Measurements from ENCODE around the gene SPTB.

The SPTB gene

DNA sequence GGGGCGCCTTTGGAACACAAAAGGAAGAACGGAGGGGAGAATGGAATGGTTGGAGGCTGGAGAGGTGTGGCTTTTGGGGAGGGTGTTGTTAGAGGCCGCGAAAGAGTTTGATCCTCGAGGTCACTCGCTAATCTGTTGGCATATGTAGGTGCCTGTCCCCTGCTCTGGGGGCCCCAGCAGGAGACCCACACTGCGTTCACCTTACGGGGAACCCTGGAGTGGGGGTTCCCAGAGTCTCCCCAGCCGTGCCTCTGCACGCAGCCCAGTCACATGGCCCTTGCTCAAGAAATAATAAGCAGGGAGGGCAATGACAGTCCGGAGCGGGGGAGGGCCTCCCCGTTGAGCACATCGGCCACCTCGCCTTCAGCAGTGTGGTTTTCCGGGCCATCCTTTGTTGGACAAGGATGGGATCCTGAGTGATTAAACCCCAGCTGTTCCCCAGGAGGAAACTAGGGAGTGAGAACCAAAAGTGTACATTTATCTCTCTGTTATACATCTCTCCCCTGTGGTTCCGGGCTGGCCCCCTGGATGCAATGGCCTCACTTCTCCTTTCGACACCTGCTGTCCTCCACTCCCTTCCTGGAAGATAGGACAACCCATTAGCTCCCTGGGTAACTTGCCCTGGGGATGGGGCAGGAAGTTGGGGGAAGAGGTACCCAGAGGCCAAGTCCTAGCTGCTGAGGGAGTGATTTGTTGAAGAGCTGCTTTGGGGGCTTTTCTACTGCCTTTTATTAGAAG lies 174.2 kb downstream of the SPTB start:
- TF ChIP-seq, protein P1, sequence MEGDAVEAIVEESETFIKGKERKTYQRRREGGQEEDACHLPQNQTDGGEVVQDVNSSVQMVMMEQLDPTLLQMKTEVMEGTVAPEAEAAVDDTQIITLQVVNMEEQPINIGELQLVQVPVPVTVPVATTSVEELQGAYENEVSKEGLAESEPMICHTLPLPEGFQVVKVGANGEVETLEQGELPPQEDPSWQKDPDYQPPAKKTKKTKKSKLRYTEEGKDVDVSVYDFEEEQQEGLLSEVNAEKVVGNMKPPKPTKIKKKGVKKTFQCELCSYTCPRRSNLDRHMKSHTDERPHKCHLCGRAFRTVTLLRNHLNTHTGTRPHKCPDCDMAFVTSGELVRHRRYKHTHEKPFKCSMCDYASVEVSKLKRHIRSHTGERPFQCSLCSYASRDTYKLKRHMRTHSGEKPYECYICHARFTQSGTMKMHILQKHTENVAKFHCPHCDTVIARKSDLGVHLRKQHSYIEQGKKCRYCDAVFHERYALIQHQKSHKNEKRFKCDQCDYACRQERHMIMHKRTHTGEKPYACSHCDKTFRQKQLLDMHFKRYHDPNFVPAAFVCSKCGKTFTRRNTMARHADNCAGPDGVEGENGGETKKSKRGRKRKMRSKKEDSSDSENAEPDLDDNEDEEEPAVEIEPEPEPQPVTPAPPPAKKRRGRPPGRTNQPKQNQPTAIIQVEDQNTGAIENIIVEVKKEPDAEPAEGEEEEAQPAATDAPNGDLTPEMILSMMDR (IDR thresholded peaks at IDR 0.05; ENCODE audit: low read depth, low read length, missing control alignments): no peak
- no peak for DNase-seq (ENCODE audit: low read depth)
- in situ Hi-C loops (cut with HindIII; ENCODE audit: low sequenced_read_pairs): no loop called here
- peak overlapping the region; percentile 74 for H3K4me3 ChIP-seq (ENCODE audit: low read depth, low read length)

DNA sequence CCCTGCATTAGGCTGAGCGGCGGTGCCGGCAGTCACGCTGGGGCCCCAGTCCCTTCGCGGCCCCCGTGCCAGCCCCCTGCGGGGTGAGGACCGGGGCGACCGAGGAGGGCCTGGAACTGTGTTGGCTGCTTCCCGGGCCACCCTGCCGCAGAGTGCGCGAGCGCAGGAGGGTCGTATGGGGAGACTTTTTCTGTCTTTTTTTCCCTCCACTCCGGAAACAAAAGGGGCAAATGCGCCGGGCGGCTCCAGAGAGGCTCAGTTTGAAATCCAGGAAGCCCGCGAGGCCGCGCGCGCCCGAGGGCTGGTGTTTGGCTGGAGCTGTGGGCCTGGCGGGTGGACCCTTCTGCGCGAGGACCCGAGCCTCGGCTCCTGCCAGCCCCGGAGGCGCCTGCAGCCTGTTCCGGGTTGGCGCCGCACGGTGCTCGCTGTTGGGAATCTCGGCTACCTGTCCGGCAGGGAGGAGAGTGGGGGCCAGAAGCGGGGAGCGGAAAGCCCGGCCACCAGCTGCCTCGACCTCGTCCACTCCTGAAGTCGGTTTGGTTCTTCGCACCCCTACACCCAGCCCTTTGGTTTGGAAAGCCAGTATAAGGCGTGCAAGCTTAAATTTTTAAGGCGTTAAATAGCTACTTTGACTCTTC lies 174.8 kb downstream of the SPTB start:
- no peak for DNase-seq (ENCODE audit: low read depth)
- peak overlapping the region; percentile 74 for H3K4me3 ChIP-seq (ENCODE audit: low read depth, low read length)
- in situ Hi-C loops (cut with HindIII; ENCODE audit: low sequenced_read_pairs): no loop called here
- TF ChIP-seq, protein P1 (IDR thresholded peaks at IDR 0.05; ENCODE audit: low read depth, low read length, missing control alignments): no peak

DNA sequence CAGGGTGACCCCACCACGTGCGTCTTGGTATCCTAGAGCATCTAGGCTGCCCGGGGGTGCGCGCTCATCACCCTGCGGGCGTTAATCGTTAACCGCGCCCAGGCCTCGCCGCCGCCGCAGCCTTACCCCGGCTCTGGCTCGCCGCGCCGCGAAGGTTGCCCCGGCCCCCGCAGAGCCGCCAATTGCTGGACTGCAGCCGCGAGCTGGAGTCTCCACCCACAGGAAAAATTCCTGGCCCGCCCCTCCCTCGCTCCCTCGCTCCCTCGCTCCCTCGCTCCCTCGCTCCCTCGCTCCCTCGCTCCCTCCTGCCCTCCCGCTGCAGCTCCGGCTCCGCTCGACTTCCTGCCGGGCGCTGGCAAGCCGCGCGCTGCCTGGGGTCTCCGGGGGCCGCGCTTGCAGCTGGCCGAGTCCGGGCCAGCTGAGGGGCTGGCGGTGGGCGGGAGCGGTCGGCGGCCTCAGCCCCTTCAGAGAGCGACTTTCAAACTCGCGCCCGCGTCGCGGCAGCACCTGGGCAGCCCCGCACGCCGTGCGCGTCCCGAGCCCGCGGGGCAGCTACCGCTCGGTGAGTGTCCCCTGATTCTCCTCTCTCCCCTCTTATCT lies 175.5 kb downstream of the SPTB start, which contains the start of gene PLEKHG3:
Gene PLEKHG3, plus strand, starts transcription at position 282 of the 600 bp plus-strand sequence. CDS start 23,208 bp downstream, outside the sequence.
- no peak for DNase-seq (ENCODE audit: low read depth)
- H3K4me3 ChIP-seq (ENCODE audit: low read depth, low read length): peak within 1 kb of the TSS; percentile 74
- TF ChIP-seq, protein P1 (IDR thresholded peaks at IDR 0.05; ENCODE audit: low read depth, low read length, missing control alignments): no peak
- in situ Hi-C loops (cut with HindIII; ENCODE audit: low sequenced_read_pairs): no loop called here

DNA sequence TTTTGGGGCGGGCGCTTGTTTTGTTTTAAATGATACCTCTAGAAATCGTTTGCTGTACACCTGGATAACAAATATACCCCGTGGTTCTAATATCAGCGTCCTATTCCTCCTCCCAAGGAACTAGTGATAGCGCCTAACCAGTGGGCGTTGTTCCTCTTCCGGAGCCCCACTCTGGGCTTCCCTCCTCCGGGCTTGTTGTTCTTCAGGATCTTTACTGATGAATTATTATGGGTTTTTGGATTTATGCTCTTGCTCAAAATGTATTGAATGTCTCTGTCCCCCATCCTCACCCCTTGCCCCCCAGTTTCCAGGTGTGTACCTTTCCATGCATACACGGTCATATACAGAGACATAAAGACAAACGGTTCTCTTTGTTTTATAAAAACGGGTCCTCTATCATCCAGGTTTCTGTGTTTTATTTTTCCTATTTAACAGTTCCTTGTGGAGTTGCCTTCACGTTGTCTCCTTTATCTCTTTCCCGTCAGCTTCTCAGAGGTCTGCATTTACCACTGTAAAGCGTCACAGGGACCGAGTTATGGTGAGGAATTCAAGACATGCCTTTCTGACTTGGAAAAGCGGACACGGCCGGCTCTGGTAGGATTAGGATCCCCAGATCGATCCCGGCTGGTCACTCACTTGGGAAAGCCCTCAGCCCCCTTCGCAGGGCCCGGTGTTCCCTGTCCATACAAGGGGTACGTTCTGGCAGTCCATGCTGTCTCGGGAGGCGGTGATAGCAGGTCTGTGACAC lies 176.1 kb downstream of the SPTB start:
- DNase-seq (ENCODE audit: low read depth): no peak
- TF ChIP-seq, protein P1 (IDR thresholded peaks at IDR 0.05; ENCODE audit: low read depth, low read length, missing control alignments): no peak
- peak overlapping the region; percentile 74 for H3K4me3 ChIP-seq (ENCODE audit: low read depth, low read length)
- in situ Hi-C loops (cut with HindIII; ENCODE audit: low sequenced_read_pairs): no loop called here

DNA sequence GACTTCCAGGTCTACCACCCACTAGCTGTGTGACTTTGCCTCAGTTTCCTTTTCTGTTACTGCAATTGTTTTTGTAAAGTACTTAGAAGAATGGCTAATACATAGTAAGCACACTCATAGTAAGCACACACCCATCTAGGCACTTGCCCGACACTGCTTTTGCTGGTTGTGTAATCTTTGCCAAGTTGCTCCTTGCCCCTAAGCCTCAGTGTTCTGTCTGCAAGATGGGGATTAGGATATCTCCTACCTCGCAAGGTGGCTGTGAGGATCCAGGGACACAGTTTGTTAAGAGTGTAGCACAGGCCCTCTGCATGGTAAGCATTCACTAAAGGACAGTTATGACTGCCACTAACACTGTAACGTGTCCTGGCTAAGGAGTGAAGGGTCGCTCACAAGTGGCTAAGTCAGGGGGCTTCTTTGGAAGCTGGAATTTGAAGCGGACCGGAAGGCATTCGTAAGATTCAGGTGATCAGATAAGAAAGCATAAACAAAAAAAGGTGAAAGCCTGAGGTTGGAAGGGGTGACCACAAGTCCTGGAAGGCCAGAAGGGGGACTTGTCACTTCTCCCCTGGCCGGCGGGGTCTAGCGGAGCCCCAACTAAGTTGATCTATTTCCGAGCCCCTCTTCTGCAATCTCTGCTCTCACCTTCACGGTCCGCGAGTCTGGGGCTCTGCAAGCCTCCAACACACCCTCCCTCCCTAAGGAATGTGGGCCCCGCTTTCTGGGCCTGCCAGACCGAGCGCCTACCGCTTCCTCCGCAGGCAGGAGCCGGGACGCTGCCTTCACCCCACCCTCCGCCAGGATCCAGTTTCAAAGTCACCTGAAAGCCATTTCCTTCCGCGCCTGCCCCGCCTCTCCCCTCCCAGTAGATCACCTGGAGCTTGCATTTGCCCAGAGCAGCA lies 177.0 kb downstream of the SPTB start:
- in situ Hi-C loops (cut with HindIII; ENCODE audit: low sequenced_read_pairs): no loop called here
- H3K4me3 ChIP-seq (ENCODE audit: low read depth, low read length): no peak overlapping the region
- TF ChIP-seq, protein P1 (IDR thresholded peaks at IDR 0.05; ENCODE audit: low read depth, low read length, missing control alignments): no peak
- no peak for DNase-seq (ENCODE audit: low read depth)
